Measurements from ENCODE around the gene TSPYL2. TPM values are rescaled to one million over a fixed set of nuclear protein-coding genes. Genes with fewer than 3 reads are reported as not detected.

Gene TSPYL2
- total RNA-seq, 3 donors from 2014 or later (not counting 1 experiment from before 2014, with no cell fraction given) = 103 to 318 (median 139) TPM

GRCh38 chrX:53135581-53135980, 53.4 kb downstream of the TSPYL2 start:
- Histone ChIP-seq H3K4me3 (ENCODE audit: low read length) (no peak overlapping the region), H3K9me3 (ENCODE audit: control insufficient read depth, insufficient read depth, low read length) (no peaks in the 10 kb centered on the region), H3K4me1 (ENCODE audit: control insufficient read depth, insufficient read depth, low read length) (no peaks in the 10 kb centered on the region), H3K27ac (ENCODE audit: low read length) (no peak overlapping the region), H3K36me3 (ENCODE audit: control insufficient read depth, insufficient read depth, low read length) (no peaks in the 10 kb centered on the region), H3K27me3 (ENCODE audit: control insufficient read depth, insufficient read depth, low read length) (no peaks in the 10 kb centered on the region)
- Mint-ChIP-seq H3K4me3 (no peak overlapping the region), H3K27ac (no peak overlapping the region), H3K27me3 (ENCODE audit: low read depth in 2 of 2) (no peaks in the 10 kb centered on the region), H3K9me3 (no peaks in the 10 kb centered on the region), H3K4me1 (no peaks in the 10 kb centered on the region), H3K36me3 (no peaks in the 10 kb centered on the region)
- 91% methylated on average over 1 of the region's 2 CpGs for WGBS (ENCODE audit: insufficient coverage)
- intact Hi-C loops (cut with micrococcal nuclease) = no loop called here
- ATAC-seq (no peak), DNase-seq (no peak)
- no peak for TF ChIP-seq CTCF (IDR thresholded peaks at IDR 0.05)

Other genes starting within 250 kb of the TSPYL2 start
- not detected for gene XAGE3, start 214.3 kb upstream of the TSPYL2 start, total RNA-seq
- 10 to 100 TPM; 11.2 to 14.3 (median 13.8) TPM for gene FAM156B, start 185.0 kb upstream of the TSPYL2 start, total RNA-seq
- gene FAM156A, start 123.8 kb upstream of the TSPYL2 start, total RNA-seq = 10 to 100 TPM; 16.2 to 19.2 (median 18.7) TPM
- under 1 TPM in 1 of 3 donors, not detected in 2; 0.48 TPM for gene GPR173, start 33.6 kb upstream of the TSPYL2 start, total RNA-seq
- gene KANTR, start 11.8 kb downstream of the TSPYL2 start, total RNA-seq = 10 to 100 TPM; 15.1 to 18.1 (median 17.1) TPM
- 100 to 1,000 TPM; 191 to 307 (median 196) TPM for gene KDM5C, start 142.8 kb downstream of the TSPYL2 start, total RNA-seq
- gene IQSEC2, start 199.2 kb downstream of the TSPYL2 start, total RNA-seq = 1 to 10 TPM; 3.5 to 3.9 (median 3.7) TPM